Effector memory CD8-positive, alpha-beta T cell (primary cell): ENCODE measurements around the gene UNC13B.
"Not testable (repeated sequence)": the region's sequence is repeated elsewhere in the genome, so short reads cannot be mapped to it uniquely, and the experiment has no call there.

Source experiments
- ATAC-seq: fragments of 150-1000 bp; cut with Tn5 transposase; replicated peaks from 2 replicates; pipeline ENCODE4 v1.10.0; 2021; ENCODE audit warnings: mild to moderate bottlenecking, moderate library complexity
- DNase-seq, 3 experiments: peaks; one replicate each; pipeline ENCODE4 v3.0.0; 2021
- H3K27ac Mint-ChIP-seq, 2 donors: one replicate each; pipeline ENCODE4 v1.8.0; 2022; ENCODE audit warnings: mild to moderate bottlenecking in 2 of 2, mixed read lengths in 2 of 2, moderate library complexity in 2 of 2
- H3K27me3 Mint-ChIP-seq, 2 donors: one replicate each; pipeline ENCODE4 v1.8.0; 2022; ENCODE audit warnings: mixed read lengths in 2 of 2
- H3K36me3 Mint-ChIP-seq: one replicate; pipeline ENCODE4 v1.8.0; 2022; ENCODE audit warnings: mild to moderate bottlenecking, moderate library complexity, mixed read lengths; ENCODE audit not compliant: insufficient read depth
- H3K4me1 Mint-ChIP-seq, 2 donors: one replicate each; pipeline ENCODE4 v1.8.0; 2022; ENCODE audit warnings: low read depth in 2 of 2, mixed read lengths in 2 of 2
- H3K4me3 Mint-ChIP-seq, 2 donors: one replicate each; pipeline ENCODE4 v1.8.0; 2022; ENCODE audit warnings: mild to moderate bottlenecking in 2 of 2, mixed read lengths in 2 of 2, moderate library complexity in 2 of 2
- H3K9me3 Mint-ChIP-seq, 2 donors: one replicate each; pipeline ENCODE4 v1.8.0; 2022; ENCODE audit warnings: mixed read lengths in 2 of 2

Gene UNC13B

DNA sequence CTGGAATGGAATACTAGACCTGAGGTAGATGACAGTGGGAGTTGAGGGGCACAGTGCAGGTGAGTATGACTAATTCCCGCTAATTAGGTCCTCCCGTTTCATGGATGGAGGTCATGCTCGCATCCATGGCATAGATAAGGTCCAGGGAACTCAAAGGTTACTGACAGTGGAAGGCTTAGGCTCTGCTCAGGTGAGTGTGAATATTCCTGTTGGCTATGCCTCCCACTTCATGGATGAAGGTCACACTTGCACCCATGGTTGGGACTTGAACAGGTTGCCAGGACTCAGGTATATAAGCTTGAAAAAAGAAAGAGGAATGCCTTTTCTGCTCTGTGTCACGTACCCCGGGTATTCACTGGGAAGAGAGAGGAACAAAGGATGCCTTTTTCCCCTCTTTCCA is 19.8 kb upstream of the UNC13B start:
- peaks cover 0 to 7% of the 10 kb centered on the region in 2 donors for H3K9me3 Mint-ChIP-seq
- DNase-seq = no peak
- no peak overlapping the region for H3K4me3 Mint-ChIP-seq
- H3K27ac Mint-ChIP-seq = no peak overlapping the region
- ATAC-seq = no peak
- no peaks in the 10 kb centered on the region for H3K4me1 Mint-ChIP-seq
- H3K27me3 Mint-ChIP-seq = peaks cover 0 to 11% of the 10 kb centered on the region in 2 donors
- peaks cover 3% of the 10 kb centered on the region for H3K36me3 Mint-ChIP-seq

DNA sequence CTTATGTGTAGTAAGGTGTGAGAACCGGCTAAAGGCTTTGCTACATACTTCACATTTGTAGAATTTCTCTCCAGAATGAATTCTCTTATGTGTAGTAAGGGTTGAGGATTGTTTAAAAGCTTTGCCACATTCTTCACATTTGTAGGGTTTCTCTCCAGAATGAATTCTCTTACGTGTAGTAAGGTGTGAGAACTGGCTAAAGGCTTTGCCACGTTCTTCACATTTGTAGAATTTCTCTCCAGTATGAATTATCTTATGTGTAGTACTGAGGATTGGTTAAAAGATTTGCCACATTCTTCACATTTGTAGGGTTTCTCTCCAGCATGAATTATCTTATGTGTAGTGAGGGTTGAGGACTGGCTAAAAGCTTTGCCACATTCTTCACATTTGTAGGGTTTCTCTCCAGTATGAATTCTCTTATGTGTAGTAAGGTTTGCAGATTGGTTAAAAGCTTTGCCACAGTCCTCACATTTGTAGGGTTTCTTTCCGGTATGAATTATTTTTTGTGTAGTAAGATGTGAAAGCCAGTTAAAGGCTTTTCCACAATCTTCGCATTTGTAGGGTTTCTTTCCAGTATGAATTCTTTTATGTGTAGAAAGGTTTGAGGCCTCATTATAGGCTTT is 13.8 kb upstream of the UNC13B start:
- H3K36me3 Mint-ChIP-seq, H3K4me1 Mint-ChIP-seq, H3K27me3 Mint-ChIP-seq, H3K27ac Mint-ChIP-seq, H3K4me3 Mint-ChIP-seq, DNase-seq, ATAC-seq: not testable (repeated sequence)
- H3K9me3 Mint-ChIP-seq = peaks cover 9 to 17% of the 10 kb centered on the region in 2 donors

DNA sequence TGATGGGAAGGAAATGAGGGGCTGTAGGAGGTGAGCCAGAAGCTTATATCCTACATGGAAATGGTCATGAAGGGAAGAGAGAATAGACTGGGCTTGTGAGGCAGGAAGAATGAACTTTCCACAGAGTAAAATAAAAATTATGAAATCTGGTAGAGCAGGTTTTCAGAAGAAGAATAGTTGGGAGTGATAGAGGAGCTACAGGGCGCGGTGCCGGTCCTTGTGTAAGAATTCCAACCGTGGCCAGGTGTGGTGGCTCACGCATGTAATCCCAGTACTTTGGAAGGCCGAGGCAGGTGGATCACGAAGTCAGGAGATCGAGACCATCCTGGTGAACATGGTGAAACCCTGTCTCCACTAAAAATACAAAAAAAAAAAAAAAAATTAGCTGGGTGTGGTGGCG is 8.9 kb upstream of the UNC13B start:
- Mint-ChIP-seq H3K27me3 (no peaks in the 10 kb centered on the region), H3K9me3 (peaks cover 9 to 12% of the 10 kb centered on the region in 2 donors), H3K4me3 (no peak overlapping the region), H3K36me3 (no peaks in the 10 kb centered on the region), H3K4me1 (no peaks in the 10 kb centered on the region), H3K27ac (no peak overlapping the region)
- ATAC-seq (no peak), DNase-seq (no peak)

DNA sequence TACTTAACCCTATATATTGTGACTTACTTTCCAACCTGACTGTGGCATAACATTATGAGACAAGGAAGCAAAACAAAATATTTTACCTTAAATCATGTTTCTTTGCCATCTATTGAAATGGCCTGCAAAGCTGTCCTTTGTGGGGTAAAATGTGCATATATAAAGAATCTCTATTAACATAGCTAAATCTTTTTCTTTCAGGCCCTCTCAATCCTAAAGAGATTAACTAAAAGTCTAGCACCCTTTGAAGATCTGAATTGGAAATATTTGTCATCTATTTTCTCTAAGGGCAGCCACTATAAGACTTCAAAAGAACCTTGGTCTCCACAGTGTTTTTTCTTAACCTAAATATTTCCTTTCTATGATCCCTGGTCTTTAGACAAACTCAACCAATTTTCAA is 5.0 kb upstream of the UNC13B start:
- Mint-ChIP-seq H3K4me3 (no peak overlapping the region), H3K9me3 (no peaks in the 10 kb centered on the region), H3K4me1 (peaks cover 5% of the 10 kb centered on the region in 2 donors), H3K27me3 (no peaks in the 10 kb centered on the region), H3K36me3 (no peaks in the 10 kb centered on the region), H3K27ac (no peak overlapping the region)
- no peak for ATAC-seq
- DNase-seq = no peak

DNA sequence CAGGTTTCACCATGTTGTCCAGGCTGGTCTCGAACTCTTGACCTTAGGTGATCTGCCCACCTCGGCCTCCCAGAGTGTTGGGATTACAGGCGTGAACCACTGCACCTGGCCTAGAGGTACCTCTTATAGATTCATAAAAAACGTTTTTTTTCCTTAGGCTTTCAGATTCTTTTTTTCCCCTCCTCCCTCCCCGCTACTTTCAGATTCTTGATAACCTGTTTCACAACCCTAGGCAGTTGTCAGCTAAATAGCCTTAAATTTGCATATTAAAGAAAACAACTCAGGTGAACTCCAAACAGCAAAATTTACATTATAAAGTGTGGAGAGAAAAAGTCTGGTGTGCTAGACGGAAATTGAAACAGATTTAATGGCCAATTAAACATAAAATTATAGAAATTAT is 4.0 kb upstream of the UNC13B start:
- not testable (repeated sequence) for H3K27ac Mint-ChIP-seq, H3K36me3 Mint-ChIP-seq, ATAC-seq, H3K9me3 Mint-ChIP-seq, H3K4me3 Mint-ChIP-seq, H3K27me3 Mint-ChIP-seq, DNase-seq
- peaks cover 10 to 12% of the 10 kb centered on the region in 2 donors for H3K4me1 Mint-ChIP-seq

DNA sequence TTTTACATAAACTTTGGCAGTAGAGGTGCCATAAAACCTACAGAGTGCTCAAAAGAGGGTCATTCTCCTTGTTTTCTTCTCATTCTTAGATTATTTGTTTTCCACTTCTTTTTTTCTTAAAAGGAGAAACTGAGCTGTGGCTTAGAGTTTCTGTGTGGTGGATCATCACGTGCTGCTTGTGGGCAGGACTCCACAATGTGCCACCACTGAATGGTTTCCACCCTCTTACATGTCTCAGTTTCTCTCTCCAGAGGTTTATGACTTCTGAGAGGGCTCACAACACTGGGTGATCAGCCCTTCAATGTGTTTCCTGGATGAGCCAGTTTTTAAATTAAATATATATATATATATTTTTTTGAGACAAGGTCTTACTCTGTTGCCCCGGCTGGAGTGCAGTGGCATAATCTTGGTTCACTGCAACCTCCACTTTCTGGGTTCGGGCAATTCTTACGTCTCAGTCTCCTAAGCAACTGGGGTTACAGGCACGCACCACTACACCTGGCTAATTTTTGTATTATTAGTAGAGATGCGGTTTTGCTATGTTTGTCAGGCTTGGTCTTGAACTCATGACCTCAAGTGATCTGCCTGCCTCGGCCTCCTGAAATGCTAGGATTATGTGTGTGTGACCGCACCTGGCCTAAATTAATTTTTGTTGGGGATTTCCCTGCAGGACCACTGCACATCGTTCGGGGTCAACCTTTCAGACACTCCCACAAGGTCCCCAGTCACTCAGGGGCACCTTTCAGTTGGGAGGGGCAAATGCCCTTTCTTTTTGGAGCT is 3.1 kb upstream of the UNC13B start:
- DNase-seq = no peak
- Mint-ChIP-seq H3K36me3 (no peaks in the 10 kb centered on the region), H3K27me3 (no peaks in the 10 kb centered on the region), H3K4me3 (no peak overlapping the region), H3K27ac (no peak overlapping the region), H3K4me1 (peaks cover 10 to 12% of the 10 kb centered on the region in 2 donors), H3K9me3 (no peaks in the 10 kb centered on the region)
- ATAC-seq = no peak

DNA sequence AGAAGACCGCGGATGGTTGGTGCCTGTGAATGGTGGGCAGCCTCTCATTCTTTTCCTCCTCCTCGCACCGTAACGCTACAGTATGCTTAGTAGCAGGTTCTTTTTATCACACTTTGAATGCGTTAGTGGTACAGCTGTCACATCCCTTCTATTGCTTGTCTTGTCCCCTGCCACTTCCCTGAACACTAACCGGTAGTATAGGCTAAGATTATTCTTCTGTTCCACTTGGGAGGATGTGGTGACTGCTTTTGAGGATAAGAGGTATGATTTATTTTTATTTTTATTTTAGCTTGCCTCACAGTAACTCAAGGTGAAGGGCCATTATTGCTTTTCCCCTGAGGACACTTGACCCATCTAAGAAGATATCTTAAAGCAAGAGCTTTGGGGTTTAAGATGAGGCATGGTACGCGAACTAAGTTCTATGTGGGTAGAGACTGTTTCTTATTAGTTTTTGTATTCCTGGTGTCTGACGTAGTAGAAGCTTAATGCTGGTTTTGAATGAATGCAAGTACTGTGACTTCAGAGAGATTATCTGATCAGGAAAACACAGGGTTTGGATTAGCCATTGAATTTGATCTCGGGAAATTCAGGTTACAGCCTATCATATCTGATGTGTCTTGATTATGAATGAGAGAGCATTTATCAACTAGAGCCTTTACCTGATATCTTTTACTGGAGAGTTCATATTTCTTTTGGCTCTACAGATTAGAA is 951 bp downstream of the UNC13B start:
- ATAC-seq = peak; percentile 60
- Mint-ChIP-seq H3K36me3 (no peaks in the 10 kb centered on the region), H3K27ac (peak overlapping the region in 1 of 2 donors; percentile 85), H3K27me3 (no peaks in the 10 kb centered on the region), H3K4me3 (peak overlapping the region; percentile 88 to 93), H3K9me3 (no peaks in the 10 kb centered on the region), H3K4me1 (peaks cover 10 to 12% of the 10 kb centered on the region in 2 donors)
- peak in 1 of 3 experiments; percentile 27 for DNase-seq

DNA sequence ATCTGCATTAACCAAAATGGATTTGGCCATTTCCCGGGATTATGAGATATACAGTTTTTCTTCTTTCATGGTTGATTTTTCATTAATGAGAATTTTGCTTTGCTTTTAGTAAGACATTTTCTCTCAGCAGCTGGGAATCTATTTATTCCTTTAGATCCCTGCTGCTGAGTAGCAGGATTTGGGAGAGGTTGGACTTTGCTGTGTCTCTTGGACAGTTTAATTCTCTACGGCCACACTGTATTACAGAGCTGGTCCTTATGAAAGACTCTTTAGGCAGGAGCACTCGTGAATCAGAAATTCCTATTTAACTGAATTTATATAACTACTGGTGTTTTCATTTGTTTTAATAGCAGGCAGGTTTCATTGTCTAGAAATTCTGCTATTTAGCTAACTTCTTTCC is 1.6 kb downstream of the UNC13B start:
- peaks cover 10 to 12% of the 10 kb centered on the region in 2 donors for H3K4me1 Mint-ChIP-seq
- H3K9me3 Mint-ChIP-seq = no peaks in the 10 kb centered on the region
- no peaks in the 10 kb centered on the region for H3K27me3 Mint-ChIP-seq
- peak overlapping the region in 1 of 2 donors; percentile 93 for H3K4me3 Mint-ChIP-seq
- DNase-seq (no peak), ATAC-seq (no peak)
- H3K36me3 Mint-ChIP-seq = no peaks in the 10 kb centered on the region
- no peak overlapping the region for H3K27ac Mint-ChIP-seq

DNA sequence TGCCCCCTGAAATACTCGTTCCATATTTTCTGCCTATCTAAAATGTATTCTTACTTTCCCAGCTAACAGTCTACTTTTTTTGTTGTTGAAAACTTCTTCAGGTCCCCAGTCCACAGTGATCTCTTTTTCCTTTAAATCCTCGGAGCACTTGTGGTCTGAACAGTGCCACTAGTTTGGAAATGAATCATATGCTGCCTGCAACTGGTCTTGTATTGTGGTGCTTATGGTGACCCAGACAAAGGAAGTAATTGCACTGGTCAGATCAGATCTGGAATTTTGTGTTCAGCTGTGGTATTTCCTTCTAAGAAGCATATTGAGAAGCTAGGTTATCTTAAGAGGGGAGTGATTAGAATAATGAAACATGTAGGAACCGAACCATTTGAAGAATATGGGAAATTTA is 2.9 kb downstream of the UNC13B start:
- Mint-ChIP-seq H3K9me3 (no peaks in the 10 kb centered on the region), H3K27me3 (no peaks in the 10 kb centered on the region), H3K4me3 (no peak overlapping the region), H3K4me1 (peaks cover 10 to 12% of the 10 kb centered on the region in 2 donors), H3K27ac (no peak overlapping the region), H3K36me3 (no peaks in the 10 kb centered on the region)
- no peak for ATAC-seq
- DNase-seq = no peak

DNA sequence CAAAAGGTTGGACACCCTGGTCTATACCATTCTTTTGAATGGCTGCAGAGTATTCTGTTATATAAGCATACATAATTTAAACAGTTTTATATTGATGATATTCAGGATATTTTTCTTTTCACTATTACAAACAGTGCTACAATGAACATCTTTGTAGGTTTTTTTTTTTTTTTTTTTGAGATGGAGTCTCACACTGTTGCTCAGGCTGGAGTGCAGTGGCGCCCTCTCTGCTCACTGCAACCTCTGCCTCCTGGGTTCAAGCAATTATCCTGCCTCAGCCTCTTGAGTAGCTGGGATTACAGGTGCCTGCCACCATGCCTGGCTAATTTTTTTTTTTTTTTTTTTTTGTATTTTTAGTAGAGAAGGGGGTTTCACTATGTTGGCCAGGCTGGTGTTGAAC is 5.6 kb downstream of the UNC13B start:
- H3K27me3 Mint-ChIP-seq, H3K9me3 Mint-ChIP-seq, H3K36me3 Mint-ChIP-seq, H3K27ac Mint-ChIP-seq, H3K4me1 Mint-ChIP-seq, H3K4me3 Mint-ChIP-seq, DNase-seq, ATAC-seq: not testable (repeated sequence)

DNA sequence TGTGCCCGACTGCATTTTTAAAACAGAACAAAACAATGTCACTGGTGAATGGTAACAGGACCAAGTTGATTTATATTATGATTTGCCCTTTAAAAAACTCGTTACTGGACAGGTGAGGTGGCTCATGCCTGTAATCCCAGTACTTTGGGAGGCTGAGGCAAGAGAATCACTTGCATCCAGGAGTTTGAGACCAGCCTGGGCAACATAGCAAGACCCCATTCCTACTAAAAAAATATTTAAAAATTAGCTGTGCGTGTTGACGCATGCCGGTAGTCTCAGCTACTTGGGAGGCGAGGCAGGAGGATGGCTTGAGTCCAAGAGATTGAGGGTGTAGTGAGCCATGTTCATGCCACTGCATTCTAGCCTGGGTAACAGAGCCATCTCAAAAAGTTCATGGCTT is 7.2 kb downstream of the UNC13B start:
- DNase-seq (no peak), ATAC-seq (no peak)
- no peaks in the 10 kb centered on the region for H3K4me1 Mint-ChIP-seq
- H3K36me3 Mint-ChIP-seq = no peaks in the 10 kb centered on the region
- no peak overlapping the region for H3K27ac Mint-ChIP-seq
- no peak overlapping the region for H3K4me3 Mint-ChIP-seq
- H3K27me3 Mint-ChIP-seq = peaks cover 0 to 8% of the 10 kb centered on the region in 2 donors
- no peaks in the 10 kb centered on the region for H3K9me3 Mint-ChIP-seq

DNA sequence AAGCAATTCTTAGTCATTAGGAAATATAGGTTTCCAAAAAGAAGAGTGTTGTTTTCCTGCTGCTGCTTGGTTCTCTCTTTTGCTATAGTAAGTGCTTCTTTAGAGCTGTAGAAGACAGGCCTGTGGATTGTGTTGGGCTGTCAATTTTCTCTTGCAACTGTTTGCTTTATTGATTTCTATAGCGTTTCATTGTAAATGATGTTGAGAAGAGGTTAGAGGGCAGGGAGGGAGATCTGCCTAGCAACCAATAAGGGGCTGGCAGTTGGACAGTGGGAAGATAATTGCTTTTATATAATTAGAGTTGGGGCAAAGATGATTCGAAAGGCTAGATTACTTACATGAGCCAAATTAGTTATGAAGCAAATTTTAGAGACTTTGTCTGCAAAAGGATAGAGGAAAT is 11.1 kb downstream of the UNC13B start:
- Mint-ChIP-seq H3K4me1 (no peaks in the 10 kb centered on the region), H3K27me3 (peaks cover 16% of the 10 kb centered on the region in 2 donors), H3K36me3 (peaks cover 4% of the 10 kb centered on the region), H3K27ac (no peak overlapping the region), H3K4me3 (no peak overlapping the region), H3K9me3 (no peaks in the 10 kb centered on the region)
- DNase-seq (no peak), ATAC-seq (no peak)

DNA sequence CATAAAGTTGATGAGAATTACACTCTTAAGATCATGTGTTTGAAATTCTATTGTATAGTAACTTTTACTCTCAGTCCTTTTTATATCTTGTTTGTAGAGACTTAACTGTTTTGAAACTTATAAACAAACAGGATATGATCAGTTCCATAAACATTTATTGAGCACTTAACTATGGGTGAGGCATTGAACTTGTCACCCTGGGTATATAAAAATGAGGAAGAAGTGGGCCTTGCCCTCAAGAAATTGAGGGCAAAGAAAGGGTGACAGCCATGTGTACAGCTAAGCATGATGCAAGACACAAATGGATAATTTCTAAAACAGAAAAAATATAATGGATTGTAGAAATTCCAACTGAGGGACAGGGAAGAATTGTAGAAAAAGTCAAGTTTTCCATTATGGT is 15.7 kb downstream of the UNC13B start:
- Mint-ChIP-seq H3K36me3 (peaks cover 4% of the 10 kb centered on the region), H3K27me3 (peaks cover 12 to 16% of the 10 kb centered on the region in 2 donors)

More for the DNA sequence above, 15.7 kb downstream of the UNC13B start:
- no peaks in the 10 kb centered on the region for H3K4me1 Mint-ChIP-seq
- H3K9me3 Mint-ChIP-seq = no peaks in the 10 kb centered on the region
- no peak overlapping the region for H3K4me3 Mint-ChIP-seq
- no peak overlapping the region for H3K27ac Mint-ChIP-seq
- ATAC-seq (no peak), DNase-seq (no peak)
